A673 (cell line): ENCODE data around the gene KCNK3. TPM values are rescaled to one million over a fixed set of nuclear protein-coding genes. Genes with fewer than 3 reads are reported as not detected.
A peak's percentile ranks its signal among the peaks of the same experiment; 100 is the strongest.

Experiments
- BruUV-seq: library from RNA; stranded (reverse); fragments of 400-500 nt; replicated peaks from 2 replicates; lab custom pipeline; 2021; lab: Mats Ljungman, UMichigan
- CTCF ChIA-PET: fragments of 300-600 bp; sonication (Branson Sonifier 250); formaldehyde crosslinking; loops from one replicate; lab custom pipeline; 2022; ENCODE audit warnings: antibody characterized with exemption; lab: Charles Lee
- POLR2A ChIA-PET: fragments of 300-600 bp; sonication (Branson Sonifier 250); formaldehyde crosslinking; loops from one replicate; lab custom pipeline; 2022; ENCODE audit warnings: antibody characterized with exemption; ENCODE audit not compliant: low non-redundant PET; lab: Charles Lee
- DNase-seq: peaks from one replicate; pipeline ENCODE4 v3.0.0-alpha.2; 2015; ENCODE audit warnings: low spot score
- H3K27ac ChIP-seq: fragments of 200-600 bp; sonication (generic); 2 replicates; pipeline ENCODE4 v1.5.1; 2016; ENCODE audit warnings: mixed run types, low read depth, mild to moderate bottlenecking, mixed read lengths, antibody characterized with exemption, low read length; ENCODE audit not compliant: poor library complexity, severe bottlenecking
- H3K27me3 ChIP-seq: fragments of 200-600 bp; sonication (generic); replicated peaks from 2 replicates; pipeline ENCODE4 v1.6.1; 2017; ENCODE audit warnings: mixed run types, low read depth, mild to moderate bottlenecking, mixed read lengths, antibody characterized with exemption, low read length; ENCODE audit not compliant: insufficient read depth, poor library complexity
- H3K36me3 ChIP-seq: fragments of 200-600 bp; sonication (generic); 2 replicates; pipeline ENCODE4 v1.6.1; 2016; ENCODE audit warnings: mixed run types, mild to moderate bottlenecking, mixed read lengths, antibody characterized with exemption, low read length; ENCODE audit not compliant: insufficient read depth, poor library complexity, severe bottlenecking
- H3K4me1 ChIP-seq: fragments of 200-600 bp; sonication (generic); 2 replicates; pipeline ENCODE4 v1.6.1; 2017; ENCODE audit warnings: mixed run types, mild to moderate bottlenecking, mixed read lengths, antibody characterized with exemption, low read length; ENCODE audit not compliant: insufficient read depth, poor library complexity, severe bottlenecking
- H3K4me3 ChIP-seq: fragments of 200-600 bp; sonication (generic); 2 replicates; pipeline ENCODE4 v1.5.1; 2016; ENCODE audit warnings: low read depth, mixed run types, mild to moderate bottlenecking, mixed read lengths, low read length; ENCODE audit not compliant: poor library complexity, severe bottlenecking
- H3K9me3 ChIP-seq: fragments of 200-600 bp; sonication (generic); 2 replicates; pipeline ENCODE4 v1.6.1; 2016; ENCODE audit warnings: mixed run types, low read depth, mild to moderate bottlenecking, mixed read lengths, antibody characterized with exemption, low read length; ENCODE audit not compliant: poor library complexity, severe bottlenecking
- EZH2 ChIP-seq: fragments of 200-600 bp; sonication (generic); IDR thresholded peaks from 2 replicates; pipeline ENCODE4 v1.6.1; 2017; ENCODE audit warnings: borderline replicate concordance, low read depth, mild to moderate bottlenecking, mixed read lengths, antibody characterized with exemption, low read length; ENCODE audit not compliant: poor library complexity, severe bottlenecking
- intact Hi-C: fragments of 100-400 bp; cut with micrococcal nuclease; formaldehyde crosslinking; loops from one replicate; pipeline ENCODE4 v1.10.0; 2022; ENCODE audit not compliant: unreplicated experiment
- total RNA-seq: library from RNA; stranded (reverse); gene quantifications from 2 replicates; pipeline ENCODE4 v1.2.3, GENCODE V29; 2021
- TF ChIP-seq, protein P1 (sequence below): fragments of 300-800, 200-600 bp; sonication (generic); conservative IDR thresholded peaks from 2 replicates; pipeline ENCODE4 v1.5.1; 2017; ENCODE audit warnings: low read depth, mild to moderate bottlenecking, antibody characterized with exemption, low read length, moderate library complexity, mixed read lengths

The KCNK3 gene
- total RNA-seq, 1 experiment from 2014 or later: 0.13 TPM

- Histone ChIP-seq H3K4me3 (no peak overlapping the region), H3K4me1 (no peaks in the 10 kb centered on the region), H3K27ac (no peak overlapping the region), H3K27me3 (no peaks in the 10 kb centered on the region), H3K36me3 (peaks cover 18% of the 10 kb centered on the region), H3K9me3 (no peaks in the 10 kb centered on the region)
- no peak for DNase-seq
- ChIA-PET POLR2A (no interaction called here), CTCF (no interaction called here)
- intact Hi-C loops: no loop called here
- no TSS peak for BruUV-seq
- TF ChIP-seq EZH2: no peak
- TF ChIP-seq, protein P1, sequence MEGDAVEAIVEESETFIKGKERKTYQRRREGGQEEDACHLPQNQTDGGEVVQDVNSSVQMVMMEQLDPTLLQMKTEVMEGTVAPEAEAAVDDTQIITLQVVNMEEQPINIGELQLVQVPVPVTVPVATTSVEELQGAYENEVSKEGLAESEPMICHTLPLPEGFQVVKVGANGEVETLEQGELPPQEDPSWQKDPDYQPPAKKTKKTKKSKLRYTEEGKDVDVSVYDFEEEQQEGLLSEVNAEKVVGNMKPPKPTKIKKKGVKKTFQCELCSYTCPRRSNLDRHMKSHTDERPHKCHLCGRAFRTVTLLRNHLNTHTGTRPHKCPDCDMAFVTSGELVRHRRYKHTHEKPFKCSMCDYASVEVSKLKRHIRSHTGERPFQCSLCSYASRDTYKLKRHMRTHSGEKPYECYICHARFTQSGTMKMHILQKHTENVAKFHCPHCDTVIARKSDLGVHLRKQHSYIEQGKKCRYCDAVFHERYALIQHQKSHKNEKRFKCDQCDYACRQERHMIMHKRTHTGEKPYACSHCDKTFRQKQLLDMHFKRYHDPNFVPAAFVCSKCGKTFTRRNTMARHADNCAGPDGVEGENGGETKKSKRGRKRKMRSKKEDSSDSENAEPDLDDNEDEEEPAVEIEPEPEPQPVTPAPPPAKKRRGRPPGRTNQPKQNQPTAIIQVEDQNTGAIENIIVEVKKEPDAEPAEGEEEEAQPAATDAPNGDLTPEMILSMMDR: no peak
Measured at GRCh38 chr2:26778507-26778906, 86.0 kb downstream of the KCNK3 start.

GRCh38 chr2:26780203-26780760 lies 87.8 kb downstream of the KCNK3 start:
- no peak overlapping the region for H3K4me3 ChIP-seq
- intact Hi-C loops: no loop called here
- H3K4me1 ChIP-seq: no peaks in the 10 kb centered on the region
- H3K36me3 ChIP-seq: peaks cover 18% of the 10 kb centered on the region
- TSS peak; percentile 19 for BruUV-seq
- no peaks in the 10 kb centered on the region for H3K9me3 ChIP-seq
- no peak overlapping the region for H3K27ac ChIP-seq
- DNase-seq: no peak
- POLR2A ChIA-PET: no interaction called here
- CTCF ChIA-PET: no interaction called here
- no peaks in the 10 kb centered on the region for H3K27me3 ChIP-seq
- TF ChIP-seq EZH2: no peak
- TF ChIP-seq, protein P1: no peak

Other genes starting within 250 kb of the KCNK3 start
- not detected in 2 replicates for gene OTOF, start 214.6 kb upstream of the KCNK3 start, total RNA-seq
- gene CIB4, start 51.4 kb upstream of the KCNK3 start, total RNA-seq: not detected in 2 replicates
- gene SLC35F6, start 71.6 kb downstream of the KCNK3 start, total RNA-seq: 32.8 and 33.2 TPM in 2 replicates
- gene CENPA, start 93.3 kb downstream of the KCNK3 start, total RNA-seq: 59.2 and 66.3 TPM in 2 replicates
- gene DPYSL5, start 155.4 kb downstream of the KCNK3 start, total RNA-seq: 110 and 111 TPM in 2 replicates